ENCODE data around the gene SIGLEC11. TPM values are rescaled to one million over a fixed set of nuclear protein-coding genes. Genes with fewer than 3 reads are reported as not detected.
"Not testable (repeated sequence)": the region's sequence is repeated elsewhere in the genome, so short reads cannot be mapped to it uniquely, and the experiment has no call there.

Gene SIGLEC11
- polyA plus RNA-seq, 3 donors, result 0.28 to 2.2 (median 0.67) TPM

- DNase-seq, result no peak
Measured at GRCh38 chr19:49971991-49972411, 11.0 kb upstream of the SIGLEC11 start.

GRCh38 chr19:49969355-49969754 is 8.4 kb upstream of the SIGLEC11 start:
- H3K4me2 ChIP-seq (replicated peaks; ENCODE audit: extremely low read depth, low read length, poor library complexity, severe bottlenecking), result peak overlapping the region; percentile 61
- not testable (repeated sequence) for H3K9me3 Mint-ChIP-seq; H3K27me3 ChIP-seq (ENCODE audit: control insufficient read depth in 2 of 2, insufficient read depth in 2 of 2, low read length in 2 of 2); H3K27me3 Mint-ChIP-seq (ENCODE audit: low read depth in 3 of 3); H2AFZ ChIP-seq (ENCODE audit: insufficient read depth, low read depth, low read length, poor library complexity, severe bottlenecking); H3K79me2 ChIP-seq (ENCODE audit: insufficient read depth, low read length); H3K9me3 ChIP-seq (replicated peaks in 1 of 2; ENCODE audit: control insufficient read depth in 1 of 2, insufficient read depth in 1 of 2, low read length in 2 of 2)
- peak overlapping the region; percentile 72 to 96 (median 91) for H3K27ac Mint-ChIP-seq
- peaks cover 68% of the 10 kb centered on the region for H3K4me1 Mint-ChIP-seq
- peaks cover 18% of the 10 kb centered on the region in 2 donors for H3K36me3 Mint-ChIP-seq
- intact Hi-C loops (cut with micrococcal nuclease), result loop anchor here in 1 of 2 donors (2.0 kb wide), 1 partner anchor 25 kb away; no protein-coding TSS in a partner anchor
- peak overlapping the region; percentile 77 to 80 for H3K27ac ChIP-seq (ENCODE audit: low read depth in 1 of 2, low read length in 2 of 2)
- peak overlapping the region; percentile 8 for H3K9ac ChIP-seq (ENCODE audit: insufficient read depth, low read length, poor library complexity, severe bottlenecking)
- peaks cover 27% of the 10 kb centered on the region for H4K20me1 ChIP-seq (ENCODE audit: insufficient read depth, low read length)
- H3K4me1 ChIP-seq (ENCODE audit: control insufficient read depth in 1 of 2, insufficient read depth in 2 of 2, low read length in 2 of 2), result peaks cover 73 to 80% of the 10 kb centered on the region in 2 donors
- peaks cover 18 to 23% of the 10 kb centered on the region in 2 donors for H3K36me3 ChIP-seq (replicated peaks in 1 of 2; ENCODE audit: control insufficient read depth in 1 of 2, insufficient read depth in 2 of 2, low read length in 2 of 2)
- peak overlapping the region; percentile 55 to 72 for H3K4me3 Mint-ChIP-seq
- H3K4me3 ChIP-seq (replicated peaks in 1 of 3; ENCODE audit: low read depth in 2 of 3, low read length in 3 of 3), result peak overlapping the region; percentile 23 to 70 (median 33)
- peak; percentile 43 to 71 (median 57) for DNase-seq
- whole genome bisulfite sequencing (ENCODE audit: insufficient coverage), result no CpG with 5 or more reads among the region's 9 CpGs

More at GRCh38 chr19:49971991-49972411, 11.0 kb upstream of the SIGLEC11 start:
- no peak overlapping the region for H3K27ac ChIP-seq (ENCODE audit: low read depth in 1 of 2, low read length in 2 of 2)
- no peak overlapping the region for H3K4me2 ChIP-seq (replicated peaks; ENCODE audit: extremely low read depth, low read length, poor library complexity, severe bottlenecking)
- 85% methylated on average over 4 of the region's 12 CpGs for WGBS (ENCODE audit: insufficient coverage)
- peaks cover 39 to 41% of the 10 kb centered on the region in 2 donors for H3K36me3 Mint-ChIP-seq
- H3K27me3 Mint-ChIP-seq (ENCODE audit: low read depth in 3 of 3), result peaks cover 1 to 12% (median 6%) of the 10 kb centered on the region in 3 donors
- TF ChIP-seq CTCF (IDR thresholded peaks at IDR 0.05), result no peak
- no peak overlapping the region for H3K27ac Mint-ChIP-seq
- H3K9me3 Mint-ChIP-seq, result peaks cover 0 to 4% (median 0%) of the 10 kb centered on the region in 7 donors
- peaks cover 43% of the 10 kb centered on the region for H4K20me1 ChIP-seq (ENCODE audit: insufficient read depth, low read length)
- H3K4me1 Mint-ChIP-seq, result peaks cover 49% of the 10 kb centered on the region
- no peaks in the 10 kb centered on the region for H3K79me2 ChIP-seq (ENCODE audit: insufficient read depth, low read length)
- H3K36me3 ChIP-seq (replicated peaks in 1 of 2; ENCODE audit: control insufficient read depth in 1 of 2, insufficient read depth in 2 of 2, low read length in 2 of 2), result peaks cover 26 to 35% of the 10 kb centered on the region in 2 donors
- intact Hi-C loops (cut with micrococcal nuclease), result no loop called here
- H2AFZ ChIP-seq (ENCODE audit: insufficient read depth, low read depth, low read length, poor library complexity, severe bottlenecking), result no peak overlapping the region
- no peak overlapping the region for H3K9ac ChIP-seq (ENCODE audit: insufficient read depth, low read length, poor library complexity, severe bottlenecking)
- no peaks in the 10 kb centered on the region for H3K9me3 ChIP-seq (replicated peaks in 1 of 2; ENCODE audit: control insufficient read depth in 1 of 2, insufficient read depth in 1 of 2, low read length in 2 of 2)
- no peak overlapping the region for H3K4me3 ChIP-seq (replicated peaks in 1 of 3; ENCODE audit: low read depth in 2 of 3, low read length in 3 of 3)
- peak overlapping the region in 1 of 2 donors; percentile 42 for H3K4me3 Mint-ChIP-seq
- H3K27me3 ChIP-seq (ENCODE audit: control insufficient read depth in 2 of 2, insufficient read depth in 2 of 2, low read length in 2 of 2), result no peaks in the 10 kb centered on the region
- H3K4me1 ChIP-seq (ENCODE audit: control insufficient read depth in 1 of 2, insufficient read depth in 2 of 2, low read length in 2 of 2), result peaks cover 55 to 66% of the 10 kb centered on the region in 2 donors

Data from CD14-positive monocyte (primary cell).